ENCODE data around the gene AIMP2.
"Not testable (repeated sequence)": the region's sequence is repeated elsewhere in the genome, so short reads cannot be mapped to it uniquely, and the experiment has no call there.

The AIMP2 gene

DNA sequence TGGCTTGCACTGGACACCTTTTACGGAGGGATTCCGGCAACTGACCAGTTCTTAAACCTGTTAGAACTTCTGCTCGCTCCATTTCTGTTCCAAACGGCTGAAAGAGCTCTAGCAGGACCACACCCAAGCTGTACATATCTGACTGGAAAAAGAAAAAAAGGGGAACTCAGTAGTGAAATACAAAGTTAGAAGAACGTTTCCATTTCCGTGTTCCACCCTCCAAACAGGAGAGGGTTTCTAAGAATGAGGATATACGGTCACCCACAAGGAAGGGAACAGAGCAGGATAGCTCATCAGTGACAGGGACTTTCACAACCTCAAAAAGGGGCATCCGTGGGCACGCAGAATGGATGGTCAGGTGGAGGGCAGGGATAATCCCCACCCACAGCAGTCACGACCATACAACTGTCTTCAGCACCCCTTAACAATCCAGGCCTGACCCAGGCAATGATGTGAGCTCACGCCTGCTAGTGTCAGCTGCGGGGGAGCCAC lies 17.8 kb downstream of the AIMP2 start:
- no peak for DNase-seq

DNA sequence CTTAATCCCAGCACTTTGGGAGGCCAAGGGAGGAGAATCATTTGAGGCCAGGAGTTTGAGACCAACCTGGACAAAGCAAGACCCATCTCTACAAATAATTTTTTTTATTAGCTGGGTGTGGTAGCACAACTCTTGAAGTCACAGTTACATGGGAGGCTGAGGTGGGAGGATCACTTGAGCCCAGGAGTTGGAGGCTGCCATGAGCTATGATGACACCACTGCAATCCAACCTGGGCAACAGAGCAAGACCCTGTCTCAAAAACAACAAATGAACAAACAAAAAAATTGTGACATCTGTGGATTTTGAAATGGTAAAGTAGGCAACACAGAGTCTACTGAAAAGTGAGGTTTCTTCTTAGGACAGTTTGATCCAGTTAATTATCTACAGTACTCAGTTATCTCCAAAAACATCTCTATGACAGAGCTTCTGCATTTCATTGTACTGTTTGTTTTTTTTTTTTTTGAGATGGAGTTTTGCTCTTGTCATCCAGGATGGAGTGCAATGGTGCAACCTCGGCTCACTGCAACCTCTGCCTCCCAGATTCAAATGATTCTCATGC lies 18.8 kb downstream of the AIMP2 start:
- no peak for DNase-seq

DNA sequence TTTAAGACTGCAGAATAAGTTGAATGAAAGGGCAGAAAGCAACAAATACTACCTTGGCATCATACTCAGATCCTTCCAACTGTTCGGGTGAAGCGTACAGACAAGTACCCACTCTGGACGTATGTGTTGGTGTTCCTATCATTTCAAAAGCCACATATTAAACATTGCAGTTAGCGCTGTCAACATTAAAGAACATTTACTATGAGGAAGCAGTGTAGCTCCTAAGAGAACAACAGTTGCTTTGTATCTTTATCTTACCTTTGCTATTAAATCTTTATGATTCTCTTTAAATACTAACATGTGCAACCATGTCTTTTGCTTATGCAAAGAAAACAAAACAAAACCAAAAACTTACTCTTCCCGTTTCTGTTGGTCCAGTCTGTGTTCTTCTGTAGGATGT lies 19.5 kb downstream of the AIMP2 start:
- DNase-seq = no peak

DNA sequence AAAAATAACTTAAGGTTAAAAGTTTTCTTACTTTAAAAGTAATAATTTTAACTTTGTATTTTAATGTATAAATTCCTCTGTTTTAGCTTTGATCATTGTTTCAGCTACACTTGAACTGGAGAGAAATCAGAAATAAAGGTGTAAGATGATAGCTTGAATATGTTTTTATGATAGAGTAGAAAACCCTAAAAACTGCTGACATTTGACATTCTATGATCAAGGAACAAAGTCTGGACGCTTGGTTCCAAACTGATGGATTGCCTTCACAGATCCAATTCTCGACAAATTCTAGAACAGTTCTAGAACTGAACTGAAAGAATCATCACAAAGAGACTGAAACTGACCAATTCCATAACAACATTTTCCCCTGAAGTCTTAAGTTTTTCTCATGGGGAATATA lies 21.9 kb downstream of the AIMP2 start, which contains the start of gene ANKRD61:
TSS of gene ANKRD61 (plus strand) at position 389 of the 400 bp plus-strand sequence. CDS start at position 389, 0 bp downstream.
- DNase-seq = no peak

DNA sequence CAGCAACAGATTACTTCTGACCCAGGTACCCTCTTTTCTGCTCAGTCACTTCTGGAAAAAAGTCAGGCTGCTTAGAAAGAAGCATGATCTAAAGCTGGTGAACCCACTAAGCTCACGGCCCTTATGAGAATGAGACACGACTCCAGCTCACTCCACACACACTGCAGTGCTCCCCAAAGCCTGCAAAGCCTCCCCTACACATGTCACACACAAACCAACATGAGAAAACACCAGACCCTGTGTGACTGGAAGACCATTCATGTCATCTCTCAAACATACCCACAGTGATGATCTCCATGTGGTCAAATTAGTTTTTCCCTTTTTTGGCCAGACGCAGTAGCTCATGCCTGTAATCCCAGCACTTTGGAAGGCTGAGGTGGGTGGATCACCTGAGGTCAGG lies 22.5 kb downstream of the AIMP2 start:
- DNase-seq = no peak

DNA sequence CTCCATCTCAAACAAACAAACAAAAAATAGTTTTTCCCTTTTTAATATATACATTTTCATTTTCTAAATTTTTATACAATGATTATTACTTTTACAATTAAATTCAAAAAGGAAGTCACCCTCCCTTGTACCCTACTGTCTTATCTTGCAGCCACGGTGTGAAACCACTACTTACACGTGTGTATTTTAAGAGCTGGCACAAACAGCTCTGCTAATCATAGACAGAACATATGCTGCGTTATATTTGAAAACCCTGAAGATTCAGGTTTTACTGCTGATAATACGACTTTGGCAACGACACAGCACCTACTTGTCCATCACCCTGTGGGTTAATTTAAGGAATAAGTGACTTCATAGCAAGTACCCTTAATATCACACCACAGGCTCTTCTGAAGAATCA lies 23.1 kb downstream of the AIMP2 start:
- DNase-seq = no peak

DNA sequence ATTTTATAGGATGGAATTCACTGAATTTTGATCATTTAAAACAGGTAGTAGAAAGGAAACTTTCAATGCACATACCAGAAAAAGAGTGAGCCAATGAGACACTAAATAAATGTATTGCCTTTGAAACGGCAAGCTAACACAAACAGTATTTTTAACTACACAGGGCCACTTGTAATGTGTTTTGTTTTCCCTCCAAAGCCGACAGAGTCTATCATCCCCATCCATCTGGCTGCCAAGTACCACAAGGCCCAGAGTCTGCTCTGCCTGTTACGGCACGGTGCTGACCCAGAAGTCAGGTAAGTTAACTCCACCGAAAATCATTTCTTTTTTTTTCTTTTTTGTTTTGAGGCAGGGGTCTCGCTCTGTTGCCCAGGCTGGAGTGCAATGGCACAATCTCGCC lies 23.6 kb downstream of the AIMP2 start:
- DNase-seq = no peak

DNA sequence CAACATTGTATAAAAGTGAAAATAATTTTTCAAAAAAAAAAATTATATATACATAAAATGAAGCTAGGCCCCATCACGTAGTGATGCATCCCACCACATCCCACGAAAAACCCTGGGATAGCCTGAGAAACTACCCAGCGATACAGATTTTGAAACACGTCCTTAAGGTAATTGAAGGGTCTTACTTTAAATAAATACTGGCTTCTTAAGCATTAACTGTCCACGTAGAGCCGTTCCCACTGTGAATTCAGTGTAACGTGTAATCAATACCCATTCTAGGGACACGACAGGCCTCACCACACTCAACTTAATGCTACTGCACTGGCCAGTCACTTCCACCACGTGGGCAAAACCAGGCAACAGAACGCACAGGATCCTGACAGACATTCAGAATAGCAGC lies 26.1 kb downstream of the AIMP2 start:
- no peak for DNase-seq

DNA sequence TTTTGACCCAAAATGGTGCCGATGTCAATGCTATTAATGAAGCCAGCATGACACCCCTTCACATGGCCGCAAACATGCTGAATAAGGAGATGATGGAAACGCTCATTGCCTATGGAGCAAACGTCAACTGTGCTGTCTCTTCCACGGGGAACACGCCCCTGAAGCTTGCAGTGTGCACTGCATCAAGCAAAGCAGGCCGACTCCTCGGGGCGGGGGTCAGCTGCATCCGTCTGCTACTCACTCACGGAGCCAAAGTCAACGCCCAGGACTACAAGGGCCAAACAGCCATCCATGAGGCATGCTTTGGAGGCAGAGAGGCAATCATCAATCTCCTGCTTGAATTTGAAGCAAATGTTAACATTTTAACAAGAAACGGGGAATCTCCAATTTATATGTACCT lies 26.6 kb downstream of the AIMP2 start:
- DNase-seq = no peak

DNA sequence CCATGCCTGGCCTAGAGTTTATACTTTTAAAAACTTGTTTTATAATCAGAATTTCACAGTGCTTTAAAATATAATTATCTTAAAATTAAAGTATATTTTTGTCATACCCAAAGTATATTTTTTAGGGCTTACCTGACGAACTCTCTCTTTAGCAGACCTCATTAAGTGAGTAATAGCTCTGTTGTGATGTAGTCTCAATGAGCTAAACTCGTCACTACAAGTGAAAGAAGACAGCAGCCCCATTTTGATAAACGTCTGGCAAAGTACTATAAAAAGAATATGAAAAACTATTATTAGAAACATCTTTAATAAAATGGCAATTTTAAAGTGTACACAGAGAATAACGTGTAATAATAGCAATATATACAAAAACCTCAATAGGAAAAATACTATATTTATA lies 40.7 kb downstream of the AIMP2 start:
- no peak for DNase-seq

DNA sequence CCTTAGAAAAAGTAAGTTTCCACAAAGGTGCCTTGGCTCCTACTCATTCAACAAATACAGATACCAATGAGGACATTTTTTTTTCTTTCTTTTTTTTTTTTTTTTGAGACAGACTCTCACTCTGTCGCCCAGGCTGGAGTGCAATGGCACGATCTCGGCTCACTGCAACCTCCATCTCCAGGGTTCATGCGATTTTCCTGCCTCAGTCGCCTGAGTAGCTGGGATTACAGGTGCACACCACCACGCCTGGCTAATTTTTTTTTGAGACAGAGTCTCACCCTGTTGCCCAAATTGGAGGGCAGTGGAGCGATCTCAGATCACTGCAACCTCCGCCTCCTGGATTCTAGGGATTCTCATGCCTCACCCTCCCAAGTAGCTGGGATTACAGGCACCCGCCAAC lies 42.1 kb downstream of the AIMP2 start:
- DNase-seq = not testable (repeated sequence)

DNA sequence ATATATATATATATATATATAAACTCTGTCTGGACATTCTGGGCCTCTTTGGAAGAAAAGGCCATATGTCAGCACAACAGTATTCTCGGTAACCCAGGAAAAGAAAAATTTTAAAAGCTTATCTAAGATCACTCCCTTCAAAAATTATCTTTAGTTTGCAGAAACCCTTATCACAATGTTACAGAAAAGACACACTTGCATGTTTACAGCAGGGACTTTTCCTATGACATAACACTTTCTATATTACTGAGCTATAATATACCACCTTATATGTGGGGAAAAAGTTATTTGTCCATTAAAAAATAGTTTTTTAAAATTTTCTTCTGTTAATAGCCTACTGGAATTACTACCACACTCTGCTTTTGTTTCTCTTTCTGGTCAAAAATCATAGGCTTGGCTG lies 47.5 kb downstream of the AIMP2 start:
- DNase-seq = no peak

DNA sequence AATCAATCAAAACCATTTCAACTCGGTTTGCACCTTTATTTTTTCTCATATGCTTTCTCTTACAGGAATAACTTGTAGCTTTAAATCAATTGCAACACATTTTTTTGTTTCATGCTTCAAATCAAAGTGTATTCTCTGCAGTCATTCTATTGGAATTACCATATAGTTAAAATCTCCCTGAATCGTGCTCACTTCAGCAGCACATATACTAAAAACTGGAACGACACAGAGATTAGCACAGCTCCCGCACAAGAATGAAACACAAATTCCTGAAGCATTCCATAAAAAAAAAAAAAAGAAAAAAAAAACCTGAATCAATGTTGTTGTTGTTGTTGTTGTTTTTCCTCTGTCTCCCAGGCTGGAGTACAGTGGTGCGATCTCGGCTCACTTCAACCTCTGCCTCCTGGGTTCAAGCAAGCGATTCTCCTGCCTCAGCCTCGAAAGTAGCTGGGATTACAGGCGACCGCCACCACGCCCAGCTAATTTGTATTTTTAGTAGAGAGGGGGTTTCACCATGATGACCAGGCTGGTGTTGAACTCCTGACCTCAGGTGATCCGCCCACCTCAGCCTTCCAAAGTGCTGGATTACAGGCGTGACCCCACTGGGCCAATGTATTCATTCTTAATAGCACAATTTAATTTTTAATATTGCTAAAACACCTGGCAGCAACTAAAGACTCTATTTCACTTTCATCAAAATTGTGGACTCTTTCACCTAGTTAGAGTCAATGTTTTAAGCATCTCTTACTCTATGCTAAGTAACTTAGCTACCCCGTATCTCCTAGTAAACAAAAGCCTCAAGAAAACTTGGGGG lies 48.5 kb downstream of the AIMP2 start:
- DNase-seq = no peak

DNA sequence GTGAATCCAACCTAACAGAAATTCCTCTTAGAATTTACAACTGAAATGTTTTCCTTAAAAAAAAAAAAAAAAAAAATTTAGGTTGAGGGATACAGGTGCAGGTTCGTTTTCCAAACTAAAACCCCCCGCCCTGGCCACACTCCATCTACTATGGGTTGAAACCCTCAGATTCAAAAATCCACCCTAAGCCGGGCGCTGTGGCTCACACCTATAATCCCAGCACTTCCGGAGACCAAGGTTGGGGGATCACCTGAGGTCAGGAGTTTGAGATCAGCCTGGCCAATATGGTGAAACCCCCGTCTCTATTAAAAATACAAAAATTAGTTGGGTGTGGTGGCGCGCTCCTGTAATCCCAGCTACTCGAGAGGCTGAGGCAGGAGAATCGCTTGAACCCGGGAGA lies 50.9 kb downstream of the AIMP2 start:
- not testable (repeated sequence) for DNase-seq

DNA sequence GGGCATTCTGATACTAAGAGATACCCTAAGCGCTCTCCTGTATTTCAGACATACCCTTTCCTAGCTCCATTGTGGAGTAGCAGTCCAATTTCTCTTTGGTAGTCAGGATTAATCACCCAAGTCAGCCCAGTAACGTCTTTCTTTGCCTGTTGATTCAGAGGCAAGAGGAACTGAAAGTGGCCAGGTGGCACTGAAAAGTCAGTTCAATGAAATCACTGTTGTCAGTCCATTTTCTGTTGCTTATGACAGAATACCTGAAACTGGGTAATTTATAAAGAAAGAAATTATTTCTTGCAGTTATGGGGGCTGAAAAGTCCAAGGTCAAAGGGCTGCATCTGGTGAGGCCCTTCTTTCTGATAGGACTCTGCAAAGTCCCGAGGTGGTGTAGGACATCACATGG lies 62.3 kb downstream of the AIMP2 start:
- no peak for DNase-seq

Measured in activated CD8-positive, alpha-beta memory T cell treated with anti-CD3 and anti-CD28 coated beads, Interleukin-2, amount 50 U/mL, for 4 hours (primary cell).